RCC 7860 (cell line): Measurements from ENCODE around the gene HEXIM2.
A peak's percentile ranks its signal among the peaks of the same experiment; 100 is the strongest.
"Not testable (repeated sequence)": the region's sequence is repeated elsewhere in the genome, so short reads cannot be mapped to it uniquely, and the experiment has no call there.

Experiments used
- DNase-seq: peaks from one replicate; pipeline ENCODE4 v3.0.0-alpha.2; 2015; ENCODE audit warnings: low spot score
- FAIRE-seq: peaks from 2 replicates; lab custom pipeline; 2012; peaks lifted over from hg19 to GRCh38; lab: Jason Lieb, UNC

The HEXIM2 gene

GRCh38 chr17:45161288-45162024 is at the start of gene HEXIM2:
TSS of gene HEXIM2 (plus strand) at chr17:45161875. CDS start at chr17:45162794, 919 bp downstream.
- DNase-seq, result peak; percentile 99
- peak; percentile 92 for FAIRE-seq

- FAIRE-seq (no peak), DNase-seq (no peak)
Measured at GRCh38 chr17:45112559-45113423, 48.9 kb upstream of the HEXIM2 start.

GRCh38 chr17:45113424-45113754 is 48.3 kb upstream of the HEXIM2 start:
- FAIRE-seq, result no peak
- DNase-seq, result no peak

GRCh38 chr17:45114117-45114932 is 47.4 kb upstream of the HEXIM2 start:
- DNase-seq (no peak), FAIRE-seq (no peak)

- DNase-seq, result no peak
- no peak for FAIRE-seq
Measured at GRCh38 chr17:45115015-45115625, 46.6 kb upstream of the HEXIM2 start.

GRCh38 chr17:45115871-45116270 is 45.8 kb upstream of the HEXIM2 start:
- no peak for FAIRE-seq

GRCh38 chr17:45116434-45117016 is 45.1 kb upstream of the HEXIM2 start:
- DNase-seq (no peak), FAIRE-seq (no peak)

More at GRCh38 chr17:45115871-45116270, 45.8 kb upstream of the HEXIM2 start:
- no peak for DNase-seq

GRCh38 chr17:45117334-45117733 is 44.3 kb upstream of the HEXIM2 start:
- no peak for FAIRE-seq
- DNase-seq, result no peak

GRCh38 chr17:45117848-45118646 is 43.6 kb upstream of the HEXIM2 start:
- no peak for FAIRE-seq

GRCh38 chr17:45118691-45119090 is 43.0 kb upstream of the HEXIM2 start:
- no peak for FAIRE-seq

More at GRCh38 chr17:45117848-45118646, 43.6 kb upstream of the HEXIM2 start:
- DNase-seq, result no peak

GRCh38 chr17:45119964-45120363 is 41.7 kb upstream of the HEXIM2 start:
- no peak for FAIRE-seq
- no peak for DNase-seq

More at GRCh38 chr17:45118691-45119090, 43.0 kb upstream of the HEXIM2 start:
- DNase-seq, result no peak

GRCh38 chr17:45120558-45120957 is 41.1 kb upstream of the HEXIM2 start:
- DNase-seq (no peak), FAIRE-seq (no peak)

- FAIRE-seq, result no peak
- no peak for DNase-seq
Measured at GRCh38 chr17:45121055-45121454, 40.6 kb upstream of the HEXIM2 start.

GRCh38 chr17:45123076-45123770 is 38.5 kb upstream of the HEXIM2 start:
- FAIRE-seq, result no peak
- DNase-seq, result no peak

GRCh38 chr17:45123930-45124796 is 37.5 kb upstream of the HEXIM2 start:
- DNase-seq (peak; percentile 87), FAIRE-seq (peak; percentile 74)

- FAIRE-seq, DNase-seq: not testable (repeated sequence)
Measured at GRCh38 chr17:45124797-45125122, 36.9 kb upstream of the HEXIM2 start.

- FAIRE-seq (no peak), DNase-seq (no peak)
Measured at GRCh38 chr17:45125509-45125908, 36.2 kb upstream of the HEXIM2 start.

GRCh38 chr17:45127207-45127547 is 34.5 kb upstream of the HEXIM2 start:
- no peak for FAIRE-seq
- no peak for DNase-seq
